ENCODE results near the gene IRGM.

IRGM gene

GRCh38 chr5:150895431-150896428, 49.4 kb downstream of the IRGM start:
- DNase-seq (ENCODE audit: low read depth in 1 of 2, low spot score in 1 of 2): no peak
